Stimulated activated CD4-positive, alpha-beta T cell treated with anti-CD3 and anti-CD28 coated beads, Interleukin-2, amount 100 ng/mL, for 48 hours (primary cell): ENCODE results near the gene RBMY1A1.
"Not testable (repeated sequence)": the region's sequence is repeated elsewhere in the genome, so short reads cannot be mapped to it uniquely, and the experiment has no call there.

ENCODE experiments used
- DNase-seq, 2 donors: peaks; one replicate each; pipeline ENCODE4 v3.0.0-alpha.2; 2020

RBMY1A1 gene

DNA sequence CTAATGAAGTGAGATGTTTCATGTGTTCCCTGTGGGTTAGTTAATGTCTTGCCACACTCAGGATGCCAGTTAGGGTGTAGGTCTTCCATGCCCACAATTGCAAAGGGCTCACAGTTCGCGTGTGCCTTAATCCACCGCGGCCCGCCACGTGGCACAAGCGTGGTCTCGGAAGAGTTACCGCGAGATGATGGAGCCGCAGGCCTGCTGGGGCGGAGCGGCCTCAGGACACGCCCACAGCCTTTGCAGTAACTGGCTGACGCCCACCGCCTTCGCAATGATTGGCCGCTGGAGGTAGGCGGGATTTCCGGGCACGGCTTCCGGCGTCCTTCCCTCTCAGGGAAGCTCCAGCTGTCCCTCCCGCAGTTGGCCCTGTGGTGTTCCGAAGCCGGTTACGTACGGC, at the start of gene RBMY1A1:
TSS of gene RBMY1A1 (plus strand) at position 301 of the 400 bp plus-strand sequence. CDS start 2,013 bp downstream, outside the sequence.
- not testable (repeated sequence) for DNase-seq

- not testable (repeated sequence) for DNase-seq
Observed at GRCh38 chrY:21511038-21511437, 23.6 kb upstream of the RBMY1A1 start, which contains the start of gene RBMY1B. RBMY1B (plus strand) TSS chrY:21511338; CDS start chrY:21513351, 2,013 bp downstream.

DNA sequence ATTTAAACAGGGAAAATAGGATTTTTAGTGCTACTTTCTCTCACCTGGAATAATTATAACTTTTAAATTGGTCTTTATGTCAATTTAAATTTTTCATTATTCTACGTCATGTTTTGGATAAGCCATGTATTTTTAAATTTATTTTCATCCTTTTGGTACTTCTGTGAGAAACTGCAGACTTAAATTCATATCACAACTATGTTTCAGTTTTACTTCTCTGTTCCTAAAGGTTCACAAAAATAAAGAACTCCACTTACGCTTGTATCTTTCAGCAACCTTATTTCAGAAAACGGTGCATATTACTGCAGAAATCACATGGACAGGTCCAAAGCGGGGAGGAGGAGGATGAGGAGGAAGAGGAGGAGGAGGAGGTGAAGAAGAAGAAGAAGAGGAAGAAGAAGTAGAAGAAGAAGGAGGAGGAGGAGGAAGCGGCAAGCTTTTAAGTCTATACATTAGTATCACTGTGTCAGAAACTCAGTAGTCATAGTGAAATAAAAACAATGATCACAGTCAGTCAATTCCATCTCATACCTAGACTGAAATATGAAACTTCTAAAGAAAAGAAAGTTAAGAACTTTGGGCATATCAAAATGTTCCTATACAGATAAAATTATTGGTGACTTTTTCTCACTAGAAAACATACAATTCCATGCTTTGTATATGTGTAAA, 24.8 kb downstream of the RBMY1A1 start:
- not testable (repeated sequence) for DNase-seq

DNA sequence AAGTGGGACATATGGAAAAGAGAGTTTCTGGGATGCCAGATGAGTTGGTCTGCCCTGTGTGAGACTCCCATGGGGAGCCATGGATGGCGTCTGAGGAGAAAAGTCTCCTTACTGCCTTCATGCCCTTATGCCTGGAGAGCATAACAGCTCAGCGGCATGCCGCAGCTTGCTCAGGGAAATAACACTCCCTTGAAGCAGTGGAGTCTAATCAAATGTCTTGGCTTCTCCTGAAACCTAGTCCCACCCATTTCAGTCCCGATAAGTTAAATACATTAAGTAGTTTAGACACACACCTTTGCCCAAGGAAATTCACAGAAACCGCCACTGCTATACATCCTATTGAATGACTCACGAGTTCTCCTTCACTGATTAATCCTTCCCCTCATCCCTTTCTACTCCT, 50.8 kb downstream of the RBMY1A1 start:
- DNase-seq: no peak

DNA sequence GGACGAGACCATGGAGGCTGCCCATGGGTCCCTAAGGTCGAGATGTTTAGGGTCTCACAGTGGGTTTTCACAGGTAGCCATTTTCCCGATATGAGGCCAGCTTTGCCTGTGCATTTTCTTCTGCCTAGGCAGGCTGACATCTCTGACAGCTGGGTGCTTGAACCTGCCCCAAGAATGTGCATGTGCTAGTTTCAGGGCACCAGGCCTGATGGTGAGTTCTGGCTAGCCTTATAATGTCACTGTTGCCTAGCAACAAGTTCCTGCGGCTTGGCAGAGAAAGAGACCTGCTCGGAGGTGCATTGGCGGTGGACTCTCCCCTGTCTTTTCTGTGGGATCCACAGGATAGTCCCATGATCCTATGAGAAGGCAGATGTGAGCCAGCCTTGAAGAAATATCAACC, 51.8 kb downstream of the RBMY1A1 start:
- DNase-seq: not testable (repeated sequence)

DNA sequence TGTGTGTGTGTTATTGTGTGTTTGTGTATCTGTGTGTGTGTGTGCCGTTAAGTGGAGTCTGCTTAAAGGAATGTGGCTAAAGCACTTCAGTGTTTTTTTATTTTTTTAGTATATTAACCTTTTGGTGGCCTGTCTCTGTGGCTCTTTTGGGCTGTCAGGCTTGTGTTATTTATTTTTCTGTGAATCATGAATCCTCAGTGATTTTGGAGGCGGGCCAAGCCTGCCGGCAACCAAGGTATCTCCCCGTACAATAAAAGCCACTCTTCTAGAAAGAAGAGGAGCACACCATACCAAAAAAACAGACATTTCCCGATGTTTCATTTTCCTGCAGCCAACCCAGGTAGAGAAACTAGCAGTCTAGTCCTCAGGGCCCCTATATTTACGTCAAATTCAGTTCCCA, 57.4 kb downstream of the RBMY1A1 start:
- DNase-seq: no peak

GRCh38 chrY:21596287-21596686, 61.6 kb downstream of the RBMY1A1 start:
- DNase-seq: not testable (repeated sequence)
